ENCODE measurements around the gene LY86. TPM values are rescaled to one million over a fixed set of nuclear protein-coding genes. Genes with fewer than 3 reads are reported as not detected.

The LY86 gene
- total RNA-seq, 2 donors from 2014 or later = 0.82 to 5.2 TPM

DNA sequence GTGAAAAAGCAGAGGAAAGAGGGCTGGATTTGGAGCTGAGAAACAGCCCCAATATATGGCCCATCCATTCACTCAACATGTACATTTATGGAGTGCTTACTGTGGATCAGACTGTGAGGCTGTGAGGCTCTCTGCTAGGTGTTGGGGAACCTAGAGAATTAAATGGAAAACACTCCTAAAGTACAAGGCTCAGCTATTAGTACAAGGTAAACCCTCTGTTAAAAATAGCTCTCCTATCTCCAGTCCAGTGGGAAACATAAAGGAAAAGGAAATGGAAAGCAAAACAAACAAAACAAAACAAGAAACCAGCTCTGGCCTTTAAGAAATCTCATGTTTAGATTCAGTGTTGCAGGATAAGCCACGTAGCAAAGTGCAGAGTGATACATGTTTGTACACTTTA, 35.0 kb downstream of the LY86 start:
- TF ChIP-seq, protein P1, sequence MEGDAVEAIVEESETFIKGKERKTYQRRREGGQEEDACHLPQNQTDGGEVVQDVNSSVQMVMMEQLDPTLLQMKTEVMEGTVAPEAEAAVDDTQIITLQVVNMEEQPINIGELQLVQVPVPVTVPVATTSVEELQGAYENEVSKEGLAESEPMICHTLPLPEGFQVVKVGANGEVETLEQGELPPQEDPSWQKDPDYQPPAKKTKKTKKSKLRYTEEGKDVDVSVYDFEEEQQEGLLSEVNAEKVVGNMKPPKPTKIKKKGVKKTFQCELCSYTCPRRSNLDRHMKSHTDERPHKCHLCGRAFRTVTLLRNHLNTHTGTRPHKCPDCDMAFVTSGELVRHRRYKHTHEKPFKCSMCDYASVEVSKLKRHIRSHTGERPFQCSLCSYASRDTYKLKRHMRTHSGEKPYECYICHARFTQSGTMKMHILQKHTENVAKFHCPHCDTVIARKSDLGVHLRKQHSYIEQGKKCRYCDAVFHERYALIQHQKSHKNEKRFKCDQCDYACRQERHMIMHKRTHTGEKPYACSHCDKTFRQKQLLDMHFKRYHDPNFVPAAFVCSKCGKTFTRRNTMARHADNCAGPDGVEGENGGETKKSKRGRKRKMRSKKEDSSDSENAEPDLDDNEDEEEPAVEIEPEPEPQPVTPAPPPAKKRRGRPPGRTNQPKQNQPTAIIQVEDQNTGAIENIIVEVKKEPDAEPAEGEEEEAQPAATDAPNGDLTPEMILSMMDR (IDR thresholded peaks at IDR 0.05) = no peak
- Histone ChIP-seq H3K27ac (no peak overlapping the region), H3K36me3 (no peaks in the 10 kb centered on the region), H3K4me1 (no peaks in the 10 kb centered on the region), H3K27me3 (no peaks in the 10 kb centered on the region), H3K4me3 (no peak overlapping the region), H3K9me3 (no peaks in the 10 kb centered on the region)
- DNase-seq (ENCODE audit: low spot score) = no peak

DNA sequence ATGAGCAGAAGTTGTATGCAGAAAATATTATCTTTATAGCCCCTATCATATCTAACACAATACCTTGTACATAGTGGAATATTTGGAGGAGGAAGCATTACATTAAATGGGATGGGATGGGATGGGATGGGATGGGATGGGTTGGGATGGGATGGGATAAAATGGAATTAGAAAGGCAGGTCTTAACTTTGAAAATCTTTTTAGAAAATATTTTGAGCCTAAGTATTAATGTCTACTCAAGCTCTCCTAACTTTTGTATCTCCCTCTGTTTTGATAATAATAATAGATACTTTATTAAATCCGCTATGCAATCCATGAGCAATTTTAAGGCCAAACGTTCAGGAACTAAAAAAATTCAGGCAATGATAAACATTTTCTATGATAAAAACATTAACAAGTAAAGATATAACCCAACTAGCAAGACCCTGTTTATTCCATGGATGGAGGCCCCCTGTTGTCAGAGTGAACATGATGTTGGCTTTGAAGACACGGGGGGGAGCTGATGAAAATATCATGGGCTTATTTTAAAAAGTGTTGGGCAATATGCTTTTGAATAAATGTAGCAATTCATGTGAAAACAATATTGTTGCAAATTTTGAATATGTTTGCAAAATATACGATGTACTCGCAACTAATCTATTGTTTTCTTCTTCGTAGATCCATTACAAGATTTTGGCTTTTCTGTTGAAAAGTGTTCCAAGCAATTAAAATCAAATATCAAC, 35.9 kb downstream of the LY86 start:
- no peaks in the 10 kb centered on the region for H3K36me3 ChIP-seq
- no peaks in the 10 kb centered on the region for H3K4me1 ChIP-seq
- TF ChIP-seq, protein P1 (IDR thresholded peaks at IDR 0.05) = no peak
- H3K4me3 ChIP-seq = no peak overlapping the region
- H3K27ac ChIP-seq = no peak overlapping the region
- H3K9me3 ChIP-seq = no peaks in the 10 kb centered on the region
- DNase-seq (ENCODE audit: low spot score) = no peak
- no peaks in the 10 kb centered on the region for H3K27me3 ChIP-seq

DNA sequence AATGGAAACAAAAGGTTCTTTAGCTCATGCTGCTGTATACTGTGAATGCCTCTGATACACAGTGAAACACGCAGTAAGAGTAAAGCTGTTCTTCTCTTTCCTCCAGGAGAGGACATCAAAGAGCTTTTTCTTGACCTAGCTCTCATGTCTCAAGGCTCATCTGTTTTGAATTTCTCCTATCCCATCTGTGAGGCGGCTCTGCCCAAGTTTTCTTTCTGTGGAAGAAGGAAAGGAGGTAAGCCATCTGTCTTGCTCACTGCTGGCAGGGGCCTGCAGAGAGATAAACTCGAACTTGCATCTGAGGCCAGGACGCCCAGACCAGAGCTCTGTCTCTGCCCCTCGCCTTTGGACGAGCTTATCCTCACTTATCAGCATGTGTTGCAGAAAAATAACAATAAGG, 37.7 kb downstream of the LY86 start:
- no peak overlapping the region for H3K4me3 ChIP-seq
- H3K9me3 ChIP-seq = no peaks in the 10 kb centered on the region
- no peaks in the 10 kb centered on the region for H3K36me3 ChIP-seq
- H3K4me1 ChIP-seq = no peaks in the 10 kb centered on the region
- TF ChIP-seq, protein P1 (IDR thresholded peaks at IDR 0.05) = no peak
- H3K27ac ChIP-seq = no peak overlapping the region
- no peaks in the 10 kb centered on the region for H3K27me3 ChIP-seq
- DNase-seq (ENCODE audit: low spot score) = no peak

DNA sequence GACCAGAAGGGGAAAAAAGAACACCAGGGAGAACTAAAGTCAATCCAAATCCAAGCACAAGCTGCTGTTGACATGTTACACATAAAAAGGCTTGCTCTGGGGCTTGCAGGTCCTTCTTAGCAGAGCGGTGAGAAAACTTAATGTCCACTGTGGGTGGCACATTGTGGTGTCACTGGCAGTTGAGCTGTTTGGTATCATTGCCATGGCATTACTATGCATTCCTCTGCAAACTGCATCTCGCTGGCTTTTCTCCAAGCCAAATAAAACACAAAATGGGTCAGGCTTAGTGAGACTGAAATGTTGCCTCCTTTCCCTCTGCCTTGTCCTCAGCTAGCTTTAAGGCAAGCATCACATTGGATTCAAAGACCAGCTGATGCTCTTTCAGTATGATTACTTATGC, 40.9 kb downstream of the LY86 start:
- H3K36me3 ChIP-seq = no peaks in the 10 kb centered on the region
- no peak for DNase-seq (ENCODE audit: low spot score)
- H3K4me3 ChIP-seq = no peak overlapping the region
- no peaks in the 10 kb centered on the region for H3K9me3 ChIP-seq
- no peak overlapping the region for H3K27ac ChIP-seq
- TF ChIP-seq, protein P1 (IDR thresholded peaks at IDR 0.05) = no peak
- no peaks in the 10 kb centered on the region for H3K4me1 ChIP-seq
- H3K27me3 ChIP-seq = no peaks in the 10 kb centered on the region

DNA sequence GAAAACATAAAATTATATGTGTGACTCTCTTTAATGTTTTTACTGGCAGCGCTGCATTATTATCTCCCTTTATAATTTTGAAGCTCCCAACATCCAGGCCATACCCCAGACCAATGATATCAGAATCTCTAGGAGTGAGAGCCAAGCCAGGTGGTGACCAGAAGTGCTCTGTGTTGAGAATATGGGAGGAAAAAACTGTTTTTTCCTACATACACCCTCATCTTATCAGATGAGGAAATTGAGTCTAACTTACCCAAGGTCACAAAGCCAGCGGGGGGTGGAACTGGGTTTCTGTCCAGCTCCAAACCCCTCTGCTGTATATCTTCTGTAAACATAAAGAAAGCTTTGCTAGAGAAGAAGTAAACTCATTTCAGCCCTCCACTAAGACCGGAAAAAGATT, 42.5 kb downstream of the LY86 start:
- H3K9me3 ChIP-seq = no peaks in the 10 kb centered on the region
- H3K4me1 ChIP-seq = no peaks in the 10 kb centered on the region
- TF ChIP-seq, protein P1 (IDR thresholded peaks at IDR 0.05) = no peak
- DNase-seq (ENCODE audit: low spot score) = peak; percentile 30
- no peaks in the 10 kb centered on the region for H3K27me3 ChIP-seq
- H3K27ac ChIP-seq = no peak overlapping the region
- H3K36me3 ChIP-seq = no peaks in the 10 kb centered on the region
- H3K4me3 ChIP-seq = no peak overlapping the region

All from right atrium auricular region (tissue), 2 donors.